Skeletal muscle satellite cell (primary cell): ENCODE data around the gene DENND5A.
"Not testable (repeated sequence)": the region's sequence is repeated elsewhere in the genome, so short reads cannot be mapped to it uniquely, and the experiment has no call there.

Experiments used
- H3K27me3 ChIP-seq: 2 replicates; pipeline ENCODE4 v1.7.0; 2013; ENCODE audit warnings: low read length; ENCODE audit not compliant: control insufficient read depth, insufficient read depth
- H3K36me3 ChIP-seq: 2 replicates; pipeline ENCODE4 v1.7.0; 2013; ENCODE audit warnings: mild to moderate bottlenecking, control low read depth, low read length; ENCODE audit not compliant: insufficient read depth
- H3K4me1 ChIP-seq: 2 replicates; pipeline ENCODE4 v1.7.0; 2013; ENCODE audit warnings: low read length; ENCODE audit not compliant: control insufficient read depth, insufficient read depth
- H3K4me2 ChIP-seq: 2 replicates; pipeline ENCODE4 v1.7.0; 2013; ENCODE audit warnings: mild to moderate bottlenecking, low read length
- H3K4me3 ChIP-seq: 2 replicates; pipeline ENCODE4 v1.7.0; 2013; ENCODE audit warnings: low read length
- H3K9ac ChIP-seq: 2 replicates; pipeline ENCODE4 v1.7.0; 2013; ENCODE audit warnings: mild to moderate bottlenecking, low read depth, low read length, moderate library complexity
- H3K9me3 ChIP-seq: replicated peaks from 2 replicates; pipeline ENCODE4 v1.7.0; 2013; ENCODE audit warnings: mild to moderate bottlenecking, control low read depth, low read length

Gene DENND5A

DNA sequence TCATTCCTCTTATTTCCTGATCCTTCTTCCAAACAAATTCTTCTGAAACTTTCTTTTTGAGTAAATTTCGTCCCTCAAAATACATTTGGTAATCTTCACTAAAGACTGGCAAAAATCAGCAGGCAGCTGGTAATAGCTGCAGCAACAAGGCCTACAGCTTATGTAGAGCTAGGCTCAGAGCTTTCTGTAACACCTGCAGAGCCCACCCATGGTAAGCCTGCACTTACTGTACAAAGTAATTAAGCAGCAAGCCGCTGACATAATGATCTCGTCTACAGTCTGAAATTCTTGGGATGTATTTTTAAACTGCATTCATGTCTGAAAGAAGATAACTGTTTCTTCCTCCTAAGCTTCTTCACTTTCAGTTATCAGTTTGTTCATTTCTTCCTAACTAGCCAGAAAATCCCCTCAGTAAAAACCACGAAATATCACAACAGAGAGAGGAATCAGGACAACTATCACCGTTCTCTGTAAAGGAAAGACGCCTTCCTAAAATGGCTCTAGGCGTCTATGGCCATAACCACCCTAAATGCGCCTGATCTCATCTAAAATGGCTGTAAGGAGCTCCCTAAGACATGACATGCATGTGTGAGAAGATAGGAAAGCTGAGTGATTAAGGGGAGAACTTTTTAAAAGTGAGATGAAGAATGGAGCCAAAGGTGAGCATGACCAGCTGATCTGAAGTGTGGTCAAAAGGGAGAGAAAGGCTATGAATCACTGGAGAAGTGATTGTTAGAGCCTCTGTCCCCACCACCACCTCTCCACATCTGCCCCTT, 56.2 kb downstream of the DENND5A start:
- Histone ChIP-seq H3K4me2 (no peak overlapping the region), H3K4me1 (peaks cover 17% of the 10 kb centered on the region), H3K9me3 (no peaks in the 10 kb centered on the region), H3K4me3 (no peak overlapping the region), H3K9ac (no peak overlapping the region), H3K27me3 (no peaks in the 10 kb centered on the region), H3K36me3 (peaks cover 7% of the 10 kb centered on the region)

DNA sequence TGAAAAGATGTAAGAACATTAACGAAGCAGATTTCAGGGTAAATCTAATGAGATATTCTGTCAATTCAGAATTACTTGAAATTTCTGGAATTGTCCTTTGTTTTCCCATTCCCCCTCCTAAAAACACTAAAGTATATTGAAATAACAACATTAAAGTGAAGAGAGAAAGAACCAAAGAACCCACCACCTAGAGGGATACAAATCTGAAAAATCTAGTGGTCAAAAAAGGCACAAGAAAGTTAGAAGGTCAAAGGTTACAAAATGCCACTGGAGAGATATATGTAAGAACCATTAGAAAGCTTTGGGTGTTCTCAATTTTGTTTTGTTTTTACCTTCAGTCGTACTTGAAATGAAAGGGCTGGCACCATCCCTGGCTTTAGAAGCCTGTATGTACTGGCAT, 57.9 kb downstream of the DENND5A start:
- H3K4me1 ChIP-seq: peaks cover 17% of the 10 kb centered on the region
- H3K4me3 ChIP-seq: no peak overlapping the region
- H3K9ac ChIP-seq: no peak overlapping the region
- H3K27me3 ChIP-seq: no peaks in the 10 kb centered on the region
- H3K4me2 ChIP-seq: no peak overlapping the region
- H3K9me3 ChIP-seq: no peaks in the 10 kb centered on the region
- peaks cover 19% of the 10 kb centered on the region for H3K36me3 ChIP-seq

DNA sequence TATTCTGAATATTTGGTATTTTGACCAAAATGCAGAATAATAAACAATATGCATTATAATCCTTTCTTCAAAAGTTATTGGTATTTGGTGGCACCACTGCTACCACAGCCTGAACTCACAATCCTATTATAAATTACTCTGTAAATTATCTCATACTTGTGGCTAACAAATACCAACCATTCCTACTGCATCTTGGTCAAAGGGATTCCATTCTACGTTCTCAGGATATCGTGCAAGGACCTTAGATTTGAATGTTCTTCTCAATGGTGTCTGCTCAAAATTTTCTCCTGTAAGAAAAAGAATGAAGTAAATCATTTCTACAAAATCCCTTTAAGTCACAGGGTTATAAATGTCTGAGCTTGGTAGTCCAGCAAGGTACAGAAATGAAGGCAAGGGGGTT, 58.7 kb downstream of the DENND5A start:
- H3K4me3 ChIP-seq: no peak overlapping the region
- H3K4me1 ChIP-seq: peaks cover 17% of the 10 kb centered on the region
- H3K4me2 ChIP-seq: no peak overlapping the region
- H3K36me3 ChIP-seq: peaks cover 25% of the 10 kb centered on the region
- H3K9ac ChIP-seq: no peak overlapping the region
- H3K9me3 ChIP-seq: no peaks in the 10 kb centered on the region
- no peaks in the 10 kb centered on the region for H3K27me3 ChIP-seq

DNA sequence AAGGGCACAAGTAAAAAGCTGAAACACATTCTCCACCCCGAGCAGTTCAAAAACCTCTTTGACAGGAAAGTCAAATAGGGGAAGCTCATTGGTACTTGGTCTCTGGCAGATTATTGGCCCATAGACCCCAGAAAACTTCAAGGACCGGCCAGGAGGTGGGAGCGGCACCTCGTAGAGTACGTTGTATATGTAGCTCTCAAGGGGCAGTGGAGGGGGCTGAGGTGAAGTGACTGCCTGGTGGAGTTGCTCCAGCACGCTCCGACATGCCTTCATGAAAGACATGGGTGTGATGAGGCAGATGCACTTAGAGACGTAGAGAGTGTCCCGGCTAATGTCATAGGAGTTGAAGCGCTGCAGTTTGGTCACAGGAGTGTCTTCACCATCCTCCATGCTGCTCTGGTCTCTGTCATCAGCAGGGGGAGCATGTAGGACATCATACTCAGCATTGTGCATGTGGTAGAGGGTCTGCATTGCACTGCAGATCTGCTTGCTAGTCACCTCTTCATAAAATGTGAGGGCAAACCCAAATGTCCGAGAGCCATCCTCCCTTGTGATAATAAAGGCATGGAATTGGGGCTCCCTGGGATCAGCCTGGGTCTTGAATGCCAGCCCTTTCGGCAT, 61.3 kb downstream of the DENND5A start:
- no peak overlapping the region for H3K9ac ChIP-seq
- H3K9me3 ChIP-seq: no peaks in the 10 kb centered on the region
- no peak overlapping the region for H3K4me2 ChIP-seq
- H3K27me3 ChIP-seq: no peaks in the 10 kb centered on the region
- peaks cover 31% of the 10 kb centered on the region for H3K36me3 ChIP-seq
- H3K4me1 ChIP-seq: peaks cover 7% of the 10 kb centered on the region
- no peak overlapping the region for H3K4me3 ChIP-seq

DNA sequence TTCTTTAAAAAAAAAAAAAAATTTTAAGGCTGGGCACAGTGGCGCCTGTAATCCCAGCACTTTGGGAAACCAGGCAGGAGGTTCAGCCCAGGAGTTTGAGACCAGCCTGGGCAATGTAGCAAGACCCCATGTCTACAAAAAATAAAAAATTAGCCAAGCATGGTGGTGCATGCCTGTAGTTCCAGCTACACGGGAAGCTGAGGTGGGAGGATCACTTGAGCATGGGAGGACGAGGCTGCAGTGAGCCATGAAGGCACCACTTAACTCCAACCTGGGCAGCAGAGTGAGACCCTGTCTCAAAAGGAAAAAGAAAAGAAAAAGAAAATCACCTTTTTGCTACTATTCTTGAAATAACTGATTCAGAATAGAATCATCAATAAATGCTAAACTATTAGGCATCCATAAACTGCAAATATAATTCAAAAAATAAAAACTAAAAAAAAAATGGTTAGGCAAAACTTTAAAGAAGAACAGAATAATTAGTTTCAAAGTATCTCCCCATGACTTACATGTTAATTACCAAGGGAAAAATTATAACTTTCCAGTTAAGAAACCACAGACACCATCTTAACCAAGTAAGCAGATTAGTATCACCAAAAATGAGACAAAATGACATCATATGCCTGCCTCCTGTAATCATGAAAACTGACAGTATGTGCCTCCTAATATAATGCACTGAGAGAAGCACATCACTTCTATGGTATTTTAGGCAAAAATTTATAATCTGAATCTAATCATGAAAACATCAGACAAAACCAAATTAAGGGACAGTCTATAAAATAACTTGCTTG, 63.6 kb downstream of the DENND5A start:
- Histone ChIP-seq H3K4me3 (no peak overlapping the region), H3K9ac (no peak overlapping the region), H3K9me3 (no peaks in the 10 kb centered on the region), H3K27me3 (no peaks in the 10 kb centered on the region), H3K4me2 (no peak overlapping the region), H3K36me3 (peaks cover 33% of the 10 kb centered on the region), H3K4me1 (peaks cover 2% of the 10 kb centered on the region)

DNA sequence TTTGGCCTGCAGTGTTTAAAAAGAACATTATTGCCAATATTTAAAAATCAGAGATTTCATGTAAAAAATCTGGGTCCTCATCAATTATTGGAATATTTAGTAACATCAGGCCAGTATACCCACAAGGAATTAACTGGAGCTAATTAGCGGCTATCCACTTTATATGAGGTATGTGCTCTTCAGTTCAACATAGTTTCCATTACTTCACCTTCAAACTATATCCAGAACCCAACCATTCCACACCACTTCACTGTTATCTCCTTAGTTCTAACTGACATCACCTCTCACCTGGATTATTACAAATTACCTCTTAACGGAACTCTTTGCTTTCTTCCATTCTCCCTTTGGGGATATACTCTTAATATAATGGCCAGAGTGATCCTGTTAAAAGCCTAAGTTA, 64.7 kb downstream of the DENND5A start:
- no peak overlapping the region for H3K4me2 ChIP-seq
- no peaks in the 10 kb centered on the region for H3K4me1 ChIP-seq
- H3K27me3 ChIP-seq: no peaks in the 10 kb centered on the region
- H3K9me3 ChIP-seq: no peaks in the 10 kb centered on the region
- H3K4me3 ChIP-seq: no peak overlapping the region
- no peak overlapping the region for H3K9ac ChIP-seq
- H3K36me3 ChIP-seq: peaks cover 33% of the 10 kb centered on the region

DNA sequence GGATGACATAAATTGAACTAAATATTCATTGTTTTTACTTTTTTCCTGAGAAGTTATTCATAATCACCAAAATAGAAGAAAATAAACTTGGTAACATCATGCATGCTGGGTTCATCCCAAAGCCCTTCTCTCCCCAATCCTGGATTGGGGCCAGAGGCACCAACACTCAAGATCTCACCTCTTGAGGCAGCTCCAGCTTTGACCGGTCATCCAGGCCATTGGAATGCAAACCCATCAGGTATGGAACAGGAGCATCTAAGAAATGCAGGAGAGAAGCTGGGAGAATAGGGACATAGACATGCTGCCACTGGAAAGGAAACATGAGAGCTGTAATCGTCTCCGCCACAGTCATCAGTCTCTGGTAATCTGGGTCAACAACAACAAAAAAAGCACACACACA, 71.8 kb downstream of the DENND5A start:
- Histone ChIP-seq H3K27me3 (no peaks in the 10 kb centered on the region), H3K36me3 (peaks cover 25% of the 10 kb centered on the region), H3K9ac (no peak overlapping the region), H3K4me2 (no peak overlapping the region), H3K9me3 (no peaks in the 10 kb centered on the region), H3K4me3 (no peak overlapping the region), H3K4me1 (no peaks in the 10 kb centered on the region)

DNA sequence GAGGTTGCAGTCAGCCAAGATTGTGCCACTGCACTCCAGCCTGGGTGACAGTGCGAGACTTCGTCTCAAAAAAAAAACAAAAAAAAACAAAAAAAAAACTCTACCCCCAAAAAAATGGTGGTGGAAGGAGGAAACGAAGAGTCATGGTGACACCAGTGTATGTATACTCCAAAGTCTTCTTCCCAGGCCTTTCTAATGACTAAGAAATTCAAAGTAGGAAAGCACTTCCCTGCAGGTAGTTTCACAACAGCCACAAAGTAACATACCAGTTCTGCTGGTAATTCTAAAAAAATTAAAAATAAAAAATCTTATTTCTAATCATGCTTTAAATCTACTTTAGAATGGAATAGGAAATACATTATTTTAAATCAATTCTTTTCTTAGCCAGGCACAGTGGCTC, 72.6 kb downstream of the DENND5A start:
- H3K36me3 ChIP-seq: peaks cover 30% of the 10 kb centered on the region
- no peaks in the 10 kb centered on the region for H3K9me3 ChIP-seq
- H3K4me3 ChIP-seq: no peak overlapping the region
- H3K4me2 ChIP-seq: no peak overlapping the region
- H3K27me3 ChIP-seq: no peaks in the 10 kb centered on the region
- H3K9ac ChIP-seq: no peak overlapping the region
- H3K4me1 ChIP-seq: no peaks in the 10 kb centered on the region

DNA sequence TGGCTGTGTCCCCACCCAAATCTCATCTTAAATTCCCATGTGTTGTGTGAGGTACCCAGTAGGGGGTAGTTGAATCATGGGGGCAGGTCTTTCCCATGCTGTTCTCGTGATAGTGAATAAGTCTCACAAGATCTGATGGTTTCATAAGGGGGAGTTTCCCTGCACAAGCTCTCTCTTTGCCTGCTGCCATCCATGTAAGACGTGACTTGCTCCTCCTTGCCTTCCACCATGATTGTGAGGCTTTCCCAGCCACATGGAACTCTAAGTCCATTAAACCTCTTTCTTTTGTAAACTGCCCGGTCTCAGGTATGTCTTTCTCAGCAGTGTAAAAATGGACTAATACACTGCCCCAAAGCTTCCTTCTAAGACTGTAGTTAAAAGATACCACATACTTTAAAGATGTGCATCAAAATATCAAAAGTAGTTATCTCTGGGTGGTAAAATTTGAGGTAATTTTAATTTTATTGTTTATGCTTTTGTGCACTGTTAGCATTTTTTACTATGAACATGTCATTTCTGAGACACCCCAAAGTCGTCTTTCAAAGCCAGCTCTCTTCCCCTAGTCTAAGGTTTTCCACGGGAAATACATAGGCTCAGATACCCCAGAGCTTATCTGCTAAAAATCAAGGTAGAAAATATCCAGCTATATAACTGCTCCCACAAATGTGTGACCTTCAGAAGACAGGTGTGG, 74.7 kb downstream of the DENND5A start:
- not testable (repeated sequence) for H3K9ac ChIP-seq, H3K27me3 ChIP-seq, H3K4me1 ChIP-seq, H3K9me3 ChIP-seq, H3K4me3 ChIP-seq, H3K4me2 ChIP-seq
- peaks cover 40% of the 10 kb centered on the region for H3K36me3 ChIP-seq

DNA sequence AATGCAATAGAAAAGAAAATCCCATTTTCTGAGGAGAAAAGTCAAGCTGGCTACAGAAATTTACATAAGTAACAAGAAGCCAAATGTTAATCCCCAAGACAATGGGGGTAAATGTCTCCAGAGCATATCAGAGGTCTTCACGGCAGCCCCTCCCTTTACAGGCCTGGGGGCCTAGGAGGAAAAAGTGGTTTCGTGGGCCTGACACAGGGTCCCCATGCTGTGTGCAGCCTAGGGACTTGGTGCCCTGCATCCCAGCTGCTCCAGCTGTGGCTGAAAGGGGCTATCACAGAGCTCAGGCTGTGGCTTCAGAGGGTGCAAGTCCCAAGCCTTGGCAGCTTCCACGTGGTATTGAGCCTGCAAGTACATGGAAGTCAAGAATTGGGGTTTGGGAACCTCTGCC, 76.3 kb downstream of the DENND5A start:
- peaks cover 48% of the 10 kb centered on the region for H3K36me3 ChIP-seq
- not testable (repeated sequence) for H3K4me1 ChIP-seq, H3K4me2 ChIP-seq, H3K9ac ChIP-seq, H3K4me3 ChIP-seq, H3K27me3 ChIP-seq, H3K9me3 ChIP-seq

DNA sequence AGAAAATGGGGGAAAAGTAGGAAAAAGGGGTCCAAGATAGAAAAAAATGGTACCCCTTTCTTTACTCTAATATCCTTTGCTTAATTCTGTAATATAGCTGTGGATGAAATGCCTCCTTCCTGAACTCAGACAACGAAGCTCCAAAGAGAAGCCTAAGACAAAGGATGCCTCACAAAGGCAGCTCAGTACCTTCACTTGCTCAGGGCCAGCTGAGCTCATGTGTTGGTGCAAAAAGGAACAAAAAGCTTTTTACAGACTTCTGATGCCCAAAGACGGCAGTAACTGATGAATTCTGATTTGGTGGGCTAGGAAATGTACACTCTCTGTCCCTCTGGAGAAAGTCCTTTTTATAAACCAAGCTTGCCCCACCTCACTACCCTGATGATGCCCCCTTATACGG, 77.5 kb downstream of the DENND5A start:
- peaks cover 43% of the 10 kb centered on the region for H3K36me3 ChIP-seq
- H3K4me3 ChIP-seq: no peak overlapping the region
- no peak overlapping the region for H3K4me2 ChIP-seq
- no peaks in the 10 kb centered on the region for H3K27me3 ChIP-seq
- no peaks in the 10 kb centered on the region for H3K4me1 ChIP-seq
- H3K9ac ChIP-seq: no peak overlapping the region
- H3K9me3 ChIP-seq: no peaks in the 10 kb centered on the region
